H9 (cell line): ENCODE results near the gene IBA57. TPM values are rescaled to one million over a fixed set of nuclear protein-coding genes. Genes with fewer than 3 reads are reported as not detected.
"Not testable (repeated sequence)": the region's sequence is repeated elsewhere in the genome, so short reads cannot be mapped to it uniquely, and the experiment has no call there.

Experiments
- DNase-seq: peaks from one replicate; pipeline ENCODE4 v3.0.0-alpha.2; 2017
- H2AFZ ChIP-seq: one replicate; pipeline ENCODE4 v1.6.1; 2013; ENCODE audit warnings: mild to moderate bottlenecking, low read length, control low read depth, moderate library complexity
- H2AK5ac ChIP-seq: 2 replicates; pipeline ENCODE4 v1.6.1; 2013; ENCODE audit warnings: low read length, control low read depth, mixed read lengths; ENCODE audit not compliant: insufficient read length
- H2BK120ac ChIP-seq: one replicate; pipeline ENCODE4 v1.6.1; 2013; ENCODE audit warnings: low read depth, mild to moderate bottlenecking, low read length, control low read depth, inconsistent platforms; ENCODE audit not compliant: poor library complexity, severe bottlenecking
- H2BK12ac ChIP-seq: 2 replicates; pipeline ENCODE4 v1.6.1; 2013; ENCODE audit warnings: low read length, control low read depth, mixed read lengths, low read depth; ENCODE audit not compliant: insufficient read length
- H2BK15ac ChIP-seq: 2 replicates; pipeline ENCODE4 v1.6.1; 2013; ENCODE audit warnings: low read depth, low read length, control low read depth
- H2BK20ac ChIP-seq: one replicate; pipeline ENCODE4 v1.6.1; 2013; ENCODE audit warnings: low read depth, mild to moderate bottlenecking, low read length, control low read depth, inconsistent platforms; ENCODE audit not compliant: poor library complexity, severe bottlenecking
- H2BK5ac ChIP-seq: 2 replicates; pipeline ENCODE4 v1.6.1; 2013; ENCODE audit warnings: low read length, control low read depth, mixed read lengths; ENCODE audit not compliant: insufficient read length
- H3K14ac ChIP-seq: 2 replicates; pipeline ENCODE4 v1.6.1; 2013; ENCODE audit warnings: low read length, control low read depth; ENCODE audit not compliant: insufficient read depth
- H3K18ac ChIP-seq: 2 replicates; pipeline ENCODE4 v1.6.1; 2013; ENCODE audit warnings: low read depth, mild to moderate bottlenecking, mixed read lengths, low read length, control low read depth; ENCODE audit not compliant: insufficient read length
- H3K23ac ChIP-seq: 2 replicates; pipeline ENCODE4 v1.6.1; 2013; ENCODE audit warnings: low read length, control low read depth, mixed read lengths, low read depth; ENCODE audit not compliant: insufficient read length
- H3K23me2 ChIP-seq: 2 replicates; pipeline ENCODE4 v1.6.1; 2013; ENCODE audit warnings: low read depth, mild to moderate bottlenecking, mixed read lengths, low read length, control low read depth; ENCODE audit not compliant: insufficient read length, poor library complexity, severe bottlenecking
- H3K27ac ChIP-seq: 2 replicates; pipeline ENCODE4 v1.5.1; 2013; ENCODE audit warnings: low read length, control low read depth, mixed read lengths, low read depth; ENCODE audit not compliant: insufficient read length
- H3K27me3 ChIP-seq: 2 replicates; pipeline ENCODE4 v1.6.1; 2013; ENCODE audit warnings: low read length, control low read depth, inconsistent platforms; ENCODE audit not compliant: insufficient read depth
- H3K4ac ChIP-seq: 2 replicates; pipeline ENCODE4 v1.6.1; 2013; ENCODE audit warnings: low read depth, mild to moderate bottlenecking, control low read depth, inconsistent platforms, low read length, moderate library complexity
- H3K4me1 ChIP-seq: 2 replicates; pipeline ENCODE4 v1.6.1; 2013; ENCODE audit warnings: low read length, control low read depth, inconsistent platforms; ENCODE audit not compliant: insufficient read depth
- H3K4me2 ChIP-seq: 2 replicates; pipeline ENCODE4 v1.6.1; 2013; ENCODE audit warnings: low read length, control low read depth, mixed read lengths; ENCODE audit not compliant: insufficient read length, insufficient read depth
- H3K56ac ChIP-seq: 2 replicates; pipeline ENCODE4 v1.6.1; 2013; ENCODE audit warnings: low read depth, mild to moderate bottlenecking, mixed read lengths, low read length, control low read depth; ENCODE audit not compliant: insufficient read length
- H3K79me1 ChIP-seq: 2 replicates; pipeline ENCODE4 v1.6.1; 2013; ENCODE audit warnings: low read depth, mild to moderate bottlenecking, moderate library complexity, low read length, control low read depth, inconsistent platforms; ENCODE audit not compliant: insufficient read depth, poor library complexity, severe bottlenecking
- H3K79me2 ChIP-seq: 2 replicates; pipeline ENCODE4 v1.6.1; 2013; ENCODE audit warnings: low read length, control low read depth, inconsistent platforms; ENCODE audit not compliant: insufficient read depth
- H3K9ac ChIP-seq: 2 replicates; pipeline ENCODE4 v1.6.1; 2013; ENCODE audit warnings: low read length, control low read depth, mixed read lengths; ENCODE audit not compliant: insufficient read length; ENCODE audit errors: extremely low read depth
- H3K9me3 ChIP-seq: one replicate; pipeline ENCODE4 v1.6.1; 2013; ENCODE audit warnings: low read depth, low read length, inconsistent platforms; ENCODE audit not compliant: control insufficient read depth
- H3T11ph ChIP-seq: one replicate; pipeline ENCODE4 v1.6.1; 2013; ENCODE audit warnings: mild to moderate bottlenecking, low read length, control low read depth, inconsistent platforms
- H4K20me1 ChIP-seq: one replicate; pipeline ENCODE4 v1.6.1; 2013; ENCODE audit not compliant: control insufficient read depth, insufficient read length, insufficient read depth
- H4K5ac ChIP-seq: 2 replicates; pipeline ENCODE4 v1.6.1; 2013; ENCODE audit warnings: low read depth, mild to moderate bottlenecking, mixed read lengths, low read length, control low read depth; ENCODE audit not compliant: insufficient read length
- H4K8ac ChIP-seq: replicated peaks from 2 replicates; pipeline ENCODE4 v1.6.1; 2013; ENCODE audit warnings: low read length, control low read depth, mixed read lengths, low read depth; ENCODE audit not compliant: insufficient read length
- H4K91ac ChIP-seq: 2 replicates; pipeline ENCODE4 v1.6.1; 2013; ENCODE audit warnings: low read depth, mild to moderate bottlenecking, moderate library complexity, mixed read lengths, low read length, control low read depth; ENCODE audit not compliant: insufficient read length
- H3K27ac Mint-ChIP-seq, 3 experiments: 2 replicates in 2 of 3; 3 replicates in 1 of 3; pipeline ENCODE4 v1.8.0; 2020 to 2021; ENCODE audit warnings: mixed read lengths in 3 of 3, mild to moderate bottlenecking in 1 of 3, moderate library complexity in 1 of 3
- H3K27me3 Mint-ChIP-seq: 2 replicates; pipeline ENCODE4 v1.8.0; 2021; ENCODE audit warnings: low read depth, mild to moderate bottlenecking, moderate library complexity, mixed read lengths
- H3K36me3 Mint-ChIP-seq, 3 experiments: 2 replicates in 2 of 3; 3 replicates in 1 of 3; pipeline ENCODE4 v1.8.0; 2020 to 2021; ENCODE audit warnings: low read depth in 3 of 3, mixed read lengths in 3 of 3; ENCODE audit not compliant: insufficient read depth in 1 of 3
- H3K4me1 Mint-ChIP-seq, 2 experiments: 2 replicates each; pipeline ENCODE4 v1.8.0; 2020; ENCODE audit warnings: mixed read lengths in 2 of 2
- H3K4me3 Mint-ChIP-seq, 2 experiments: 2 replicates in 1 of 2; 3 replicates in 1 of 2; pipeline ENCODE4 v1.8.0; 2020 to 2021; ENCODE audit warnings: mild to moderate bottlenecking in 2 of 2, mixed read lengths in 2 of 2, moderate library complexity in 1 of 2
- H3K9me3 Mint-ChIP-seq, 2 experiments: 2 replicates in 1 of 2; 3 replicates in 1 of 2; pipeline ENCODE4 v1.8.0; 2020; ENCODE audit warnings: mild to moderate bottlenecking in 2 of 2, mixed read lengths in 2 of 2, moderate library complexity in 1 of 2
- CTCF ChIP-seq: fragments of 200-600 bp; sonication (generic); conservative IDR thresholded peaks from 3 replicates; pipeline ENCODE4 v1.8.0; 2021; ENCODE audit warnings: antibody characterized with exemption, mild to moderate bottlenecking
- WGBS: extraction: QIAGEN DNeasy Blood & Tissue Kit; methylation state at CpG from one replicate; pipeline ENCODE4 v1.1.7; 2013; ENCODE audit warnings: missing lambda C conversion rate, low lambda C conversion rate, mixed read lengths; ENCODE audit not compliant: insufficient read length; ENCODE audit errors: extremely low coverage; 5-methylcytosine and 5-hydroxymethylcytosine counted together
- total RNA-seq: library from RNA; stranded (reverse); gene quantifications from 2 replicates; pipeline ENCODE4 v1.2.1, GENCODE V29; 2021

Gene IBA57
- total RNA-seq, 1 experiment from 2014 or later, result 12.6 TPM

- Histone ChIP-seq H3K79me2 (0 out of 2 replicates have a peak, but pooled peaks cover 1% of the 10 kb centered on the region), H3K27me3 (no peaks in the 10 kb centered on the region), H2BK12ac (no peak overlapping the region), H3K18ac (no peak overlapping the region), H2AK5ac (no peak overlapping the region), H2BK5ac (no peak overlapping the region), H3K9ac (no peak overlapping the region), H3K27ac (no peak overlapping the region), H3K23me2 (no peaks in the 10 kb centered on the region), H2AFZ (no peak overlapping the region), H3K14ac (no peak overlapping the region), H3K4ac (no peak overlapping the region), H2BK15ac (no peak overlapping the region), H3K79me1 (no peaks in the 10 kb centered on the region), H3K4me2 (no peak overlapping the region), H3K9me3 (no peaks in the 10 kb centered on the region), H4K8ac (no peak overlapping the region), H2BK120ac (no peak overlapping the region), H3K4me1 (no peaks in the 10 kb centered on the region), H2BK20ac (no peak overlapping the region), H3T11ph (no peak overlapping the region), H4K5ac (no peak overlapping the region), H3K56ac (no peak overlapping the region), H4K20me1 (no peaks in the 10 kb centered on the region), H4K91ac (no peak overlapping the region), H3K23ac (no peak overlapping the region)
- Mint-ChIP-seq H3K9me3 (no peaks in the 10 kb centered on the region), H3K36me3 (no peaks in the 10 kb centered on the region; a peak in 1 of 7 replicates), H3K27ac (peak overlapping the region in 2 of 3 experiments; percentile 75 to 80; a peak in 3 of 7 replicates), H3K4me3 (no peak overlapping the region), H3K4me1 (no peaks in the 10 kb centered on the region), H3K27me3 (no peaks in the 10 kb centered on the region; the same call in none of the 2 replicates)
- DNase-seq, result no peak
- no peak for TF ChIP-seq CTCF
- no CpG with 5 or more reads among the region's 21 CpGs for WGBS
Observed at GRCh38 chr1:228172591-228173527, 7.3 kb downstream of the IBA57 start.

- not testable (repeated sequence) for H4K8ac ChIP-seq, H3K23ac ChIP-seq, H4K20me1 ChIP-seq, H3K27ac ChIP-seq, H3K4me3 Mint-ChIP-seq, H3K79me2 ChIP-seq, H3K79me1 ChIP-seq, H3K4me1 Mint-ChIP-seq, H3K56ac ChIP-seq, H3T11ph ChIP-seq, H2BK12ac ChIP-seq, H3K4ac ChIP-seq, H2BK120ac ChIP-seq, H2BK15ac ChIP-seq, H3K9me3 ChIP-seq, H3K9me3 Mint-ChIP-seq, H3K4me1 ChIP-seq, H3K27ac Mint-ChIP-seq, H3K23me2 ChIP-seq, H3K18ac ChIP-seq, H3K27me3 ChIP-seq, H3K36me3 Mint-ChIP-seq, H4K5ac ChIP-seq, H3K9ac ChIP-seq, H2AK5ac ChIP-seq, H2BK5ac ChIP-seq, H2AFZ ChIP-seq, H2BK20ac ChIP-seq, H4K91ac ChIP-seq, H3K27me3 Mint-ChIP-seq, H3K14ac ChIP-seq
- peak; percentile 73 for DNase-seq
- peak overlapping the region; percentile 23 for H3K4me2 ChIP-seq
- WGBS, result no CpG with 5 or more reads among the region's 69 CpGs
Observed at GRCh38 chr1:228173528-228174481, 8.2 kb downstream of the IBA57 start.
